ENCODE results near the gene IRF2BP1. TPM values are rescaled to one million over a fixed set of nuclear protein-coding genes. Genes with fewer than 3 reads are reported as not detected.

IRF2BP1 gene
- total and polyA plus RNA-seq, 2 of the 13 experiments (the other 11 are each of a cell fraction or from before 2014, with no cell fraction given): 4.3 to 14.3 TPM

- TF ChIP-seq, protein P1, sequence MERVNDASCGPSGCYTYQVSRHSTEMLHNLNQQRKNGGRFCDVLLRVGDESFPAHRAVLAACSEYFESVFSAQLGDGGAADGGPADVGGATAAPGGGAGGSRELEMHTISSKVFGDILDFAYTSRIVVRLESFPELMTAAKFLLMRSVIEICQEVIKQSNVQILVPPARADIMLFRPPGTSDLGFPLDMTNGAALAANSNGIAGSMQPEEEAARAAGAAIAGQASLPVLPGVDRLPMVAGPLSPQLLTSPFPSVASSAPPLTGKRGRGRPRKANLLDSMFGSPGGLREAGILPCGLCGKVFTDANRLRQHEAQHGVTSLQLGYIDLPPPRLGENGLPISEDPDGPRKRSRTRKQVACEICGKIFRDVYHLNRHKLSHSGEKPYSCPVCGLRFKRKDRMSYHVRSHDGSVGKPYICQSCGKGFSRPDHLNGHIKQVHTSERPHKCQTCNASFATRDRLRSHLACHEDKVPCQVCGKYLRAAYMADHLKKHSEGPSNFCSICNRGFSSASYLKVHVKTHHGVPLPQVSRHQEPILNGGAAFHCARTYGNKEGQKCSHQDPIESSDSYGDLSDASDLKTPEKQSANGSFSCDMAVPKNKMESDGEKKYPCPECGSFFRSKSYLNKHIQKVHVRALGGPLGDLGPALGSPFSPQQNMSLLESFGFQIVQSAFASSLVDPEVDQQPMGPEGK (CRISPR knock-in tag; IDR thresholded peaks at IDR 0.05): peak; percentile 20; the same call in 1 of the 2 replicates
- no peak for TF ChIP-seq MATR3 (CRISPR knock-in tag; IDR thresholded peaks at IDR 0.05)
- no peak for TF ChIP-seq ZSCAN21 (CRISPR knock-in tag; IDR thresholded peaks at IDR 0.05; ENCODE audit: borderline replicate concordance)
- TF ChIP-seq, protein P2, sequence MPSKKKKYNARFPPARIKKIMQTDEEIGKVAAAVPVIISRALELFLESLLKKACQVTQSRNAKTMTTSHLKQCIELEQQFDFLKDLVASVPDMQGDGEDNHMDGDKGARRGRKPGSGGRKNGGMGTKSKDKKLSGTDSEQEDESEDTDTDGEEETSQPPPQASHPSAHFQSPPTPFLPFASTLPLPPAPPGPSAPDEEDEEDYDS (CRISPR knock-in tag; IDR thresholded peaks at IDR 0.05): no peak
- TF ChIP-seq ZNF678 (CRISPR knock-in tag; IDR thresholded peaks at IDR 0.05): no peak
- no peak for TF ChIP-seq HDAC6 (IDR thresholded peaks at IDR 0.05; ENCODE audit: low read depth, low read length)
- TF ChIP-seq, protein P3, sequence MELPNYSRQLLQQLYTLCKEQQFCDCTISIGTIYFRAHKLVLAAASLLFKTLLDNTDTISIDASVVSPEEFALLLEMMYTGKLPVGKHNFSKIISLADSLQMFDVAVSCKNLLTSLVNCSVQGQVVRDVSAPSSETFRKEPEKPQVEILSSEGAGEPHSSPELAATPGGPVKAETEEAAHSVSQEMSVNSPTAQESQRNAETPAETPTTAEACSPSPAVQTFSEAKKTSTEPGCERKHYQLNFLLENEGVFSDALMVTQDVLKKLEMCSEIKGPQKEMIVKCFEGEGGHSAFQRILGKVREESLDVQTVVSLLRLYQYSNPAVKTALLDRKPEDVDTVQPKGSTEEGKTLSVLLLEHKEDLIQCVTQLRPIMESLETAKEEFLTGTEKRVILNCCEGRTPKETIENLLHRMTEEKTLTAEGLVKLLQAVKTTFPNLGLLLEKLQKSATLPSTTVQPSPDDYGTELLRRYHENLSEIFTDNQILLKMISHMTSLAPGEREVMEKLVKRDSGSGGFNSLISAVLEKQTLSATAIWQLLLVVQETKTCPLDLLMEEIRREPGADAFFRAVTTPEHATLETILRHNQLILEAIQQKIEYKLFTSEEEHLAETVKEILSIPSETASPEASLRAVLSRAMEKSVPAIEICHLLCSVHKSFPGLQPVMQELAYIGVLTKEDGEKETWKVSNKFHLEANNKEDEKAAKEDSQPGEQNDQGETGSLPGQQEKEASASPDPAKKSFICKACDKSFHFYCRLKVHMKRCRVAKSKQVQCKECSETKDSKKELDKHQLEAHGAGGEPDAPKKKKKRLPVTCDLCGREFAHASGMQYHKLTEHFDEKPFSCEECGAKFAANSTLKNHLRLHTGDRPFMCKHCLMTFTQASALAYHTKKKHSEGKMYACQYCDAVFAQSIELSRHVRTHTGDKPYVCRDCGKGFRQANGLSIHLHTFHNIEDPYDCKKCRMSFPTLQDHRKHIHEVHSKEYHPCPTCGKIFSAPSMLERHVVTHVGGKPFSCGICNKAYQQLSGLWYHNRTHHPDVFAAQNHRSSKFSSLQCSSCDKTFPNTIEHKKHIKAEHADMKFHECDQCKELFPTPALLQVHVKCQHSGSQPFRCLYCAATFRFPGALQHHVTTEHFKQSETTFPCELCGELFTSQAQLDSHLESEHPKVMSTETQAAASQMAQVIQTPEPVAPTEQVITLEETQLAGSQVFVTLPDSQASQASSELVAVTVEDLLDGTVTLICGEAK (IDR thresholded peaks at IDR 0.05): no peak
- TF ChIP-seq, protein P3 (CRISPR knock-in tag; IDR thresholded peaks at IDR 0.05): no peak
- TF ChIP-seq SP5 (CRISPR knock-in tag; IDR thresholded peaks at IDR 0.05; ENCODE audit: borderline replicate concordance, low read depth): peak; percentile 79
- peak; percentile 55; the same call in 1 of the 2 replicates for TF ChIP-seq FOXK1 (CRISPR knock-in tag; IDR thresholded peaks at IDR 0.05; ENCODE audit: borderline replicate concordance, low read depth)
- TF ChIP-seq FOXC1 (CRISPR knock-in tag; IDR thresholded peaks at IDR 0.05; ENCODE audit: borderline replicate concordance): no peak
- peak; percentile 31; the same call in 1 of the 2 replicates for TF ChIP-seq POLR2AphosphoS5 (IDR thresholded peaks at IDR 0.05; ENCODE audit: low read depth, low read length)
- TF ChIP-seq MED1 (CRISPR knock-in tag; IDR thresholded peaks at IDR 0.05): peak; percentile 54; the same call in 1 of the 2 replicates
- TF ChIP-seq FOXA3 (CRISPR knock-in tag; IDR thresholded peaks at IDR 0.05): peak; percentile 42
- peak; percentile 63 for TF ChIP-seq NCOA2 (CRISPR knock-in tag; IDR thresholded peaks at IDR 0.05)
- no peak for TF ChIP-seq ZNF34 (CRISPR knock-in tag; IDR thresholded peaks at IDR 0.05; ENCODE audit: borderline replicate concordance)
- TF ChIP-seq CENPT (CRISPR knock-in tag; IDR thresholded peaks at IDR 0.05; ENCODE audit: low read depth): no peak
These were observed 11.3 kb downstream of the IRF2BP1 start (continued) for GRCh38 chr19:45874620-45874966.

Measured in HepG2 (cell line).